HK-2 (cell line): Measurements from ENCODE around the gene PNMT.

Experiments used
- DNase-seq: peaks from one replicate; pipeline ENCODE4 v3.0.0-alpha.2; 2018; ENCODE audit not compliant: unreplicated experiment

PNMT gene

DNA sequence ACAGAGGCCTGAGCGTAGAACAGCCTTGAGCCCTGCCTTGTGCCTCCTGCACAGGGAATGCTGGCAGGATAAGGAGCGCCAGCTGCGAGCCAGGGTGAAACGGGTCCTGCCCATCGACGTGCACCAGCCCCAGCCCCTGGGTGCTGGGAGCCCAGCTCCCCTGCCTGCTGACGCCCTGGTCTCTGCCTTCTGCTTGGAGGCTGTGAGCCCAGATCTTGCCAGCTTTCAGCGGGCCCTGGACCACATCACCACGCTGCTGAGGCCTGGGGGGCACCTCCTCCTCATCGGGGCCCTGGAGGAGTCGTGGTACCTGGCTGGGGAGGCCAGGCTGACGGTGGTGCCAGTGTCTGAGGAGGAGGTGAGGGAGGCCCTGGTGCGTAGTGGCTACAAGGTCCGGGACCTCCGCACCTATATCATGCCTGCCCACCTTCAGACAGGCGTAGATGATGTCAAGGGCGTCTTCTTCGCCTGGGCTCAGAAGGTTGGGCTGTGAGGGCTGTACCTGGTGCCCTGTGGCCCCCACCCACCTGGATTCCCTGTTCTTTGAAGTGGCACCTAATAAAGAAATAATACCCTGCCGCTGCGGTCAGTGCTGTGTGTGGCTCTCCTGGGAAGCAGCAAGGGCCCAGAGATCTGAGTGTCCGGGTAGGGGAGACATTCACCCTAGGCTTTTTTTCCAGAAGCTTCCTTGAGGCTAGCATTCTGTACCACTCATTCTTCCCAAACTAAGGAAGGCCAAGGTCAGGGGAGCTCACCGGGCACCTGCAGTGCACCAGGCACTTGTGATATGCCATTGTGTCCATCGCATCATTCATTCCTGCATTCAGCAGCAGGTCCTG, 1.9 kb downstream of the PNMT start:
- no peak for DNase-seq

- no peak for DNase-seq
Measured at GRCh38 chr17:39670746-39671145, 2.5 kb downstream of the PNMT start.

DNA sequence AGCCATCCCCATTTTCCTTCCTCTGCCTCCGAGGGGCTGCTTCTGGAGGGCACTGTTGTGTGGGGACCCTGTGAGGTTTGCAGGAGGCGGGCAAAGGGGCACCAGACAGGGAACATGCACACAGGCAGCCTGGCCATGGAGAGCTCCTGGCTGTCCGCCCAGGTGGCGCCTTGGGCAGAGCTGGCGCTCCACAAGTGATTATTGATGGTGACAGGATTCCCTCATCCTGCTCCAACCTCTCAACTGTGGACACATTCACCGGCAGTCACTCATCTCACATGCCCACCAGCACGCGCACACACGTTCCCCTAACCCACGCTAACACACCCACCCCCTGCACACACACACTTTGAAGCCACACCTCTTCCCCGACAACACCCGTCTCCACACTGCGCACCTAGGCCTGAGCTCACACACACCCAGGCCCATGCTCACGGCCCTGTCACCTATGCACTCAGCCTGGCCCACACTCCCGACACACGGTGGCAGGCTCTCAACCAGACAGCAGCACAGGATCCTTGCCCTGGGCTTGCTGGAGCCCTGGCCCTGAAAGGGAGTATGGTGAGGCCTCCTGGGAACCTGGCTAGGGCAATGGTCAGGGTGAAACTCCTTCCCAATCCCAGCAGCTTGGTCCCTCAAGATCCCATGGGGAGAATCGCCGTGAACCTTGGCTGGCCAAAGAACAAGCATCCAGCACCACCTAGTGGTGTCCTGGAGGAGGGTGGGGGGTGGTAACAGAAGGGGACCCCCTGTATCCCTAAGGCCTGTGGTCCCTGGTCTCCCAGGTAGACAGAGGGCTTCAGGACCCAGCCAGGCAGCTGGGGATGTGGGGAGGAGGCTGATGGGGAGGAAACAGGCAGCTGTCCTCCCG, 3.6 kb downstream of the PNMT start:
- no peak for DNase-seq

DNA sequence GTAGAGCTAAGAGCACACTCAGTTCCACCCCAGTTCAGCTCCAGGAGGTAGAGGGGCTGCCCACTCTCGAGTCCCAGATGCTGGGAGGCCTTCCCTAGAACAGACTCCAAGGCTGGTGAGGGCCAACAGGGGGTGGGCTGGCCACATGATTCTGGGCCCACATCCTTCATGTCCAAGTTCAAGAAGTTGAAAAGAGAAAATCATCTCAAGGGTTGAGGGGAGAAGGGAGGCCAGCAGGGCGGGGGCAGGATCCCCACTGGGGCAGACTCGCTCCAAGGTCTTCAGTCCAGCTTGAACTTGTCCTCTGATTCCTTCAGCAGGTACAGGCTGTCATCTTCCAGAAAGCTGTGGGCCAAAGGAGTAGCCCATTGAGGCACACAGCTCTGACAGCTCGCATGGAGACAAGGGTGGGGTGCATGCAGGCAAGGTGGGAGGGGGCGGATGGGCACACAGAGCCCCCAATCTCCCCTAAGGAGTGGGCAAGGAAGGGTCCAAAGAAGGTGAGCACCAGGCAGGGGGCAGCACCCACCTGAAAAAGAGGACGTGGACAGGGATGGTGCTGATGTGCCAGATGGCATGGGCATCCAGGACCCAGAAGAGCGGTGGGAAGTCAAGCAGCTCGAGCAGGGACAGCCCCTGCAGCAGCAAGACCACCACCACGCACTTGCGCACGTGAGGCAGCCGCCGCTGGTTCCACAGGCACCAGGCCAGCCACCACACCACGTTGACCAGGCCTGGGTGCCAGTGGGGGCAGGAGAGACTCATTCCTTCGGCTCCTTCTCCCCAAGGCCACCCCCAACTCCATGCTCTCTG, 4.5 kb downstream of the PNMT start:
- no peak for DNase-seq

GRCh38 chr17:39673335-39674081, 5.3 kb downstream of the PNMT start:
- DNase-seq, result no peak

GRCh38 chr17:39674179-39674578, 5.9 kb downstream of the PNMT start:
- DNase-seq, result no peak

- DNase-seq, result peak; percentile 33
Measured at GRCh38 chr17:39674702-39675389, 6.6 kb downstream of the PNMT start.

GRCh38 chr17:39675390-39676082, 7.3 kb downstream of the PNMT start:
- DNase-seq, result no peak

DNA sequence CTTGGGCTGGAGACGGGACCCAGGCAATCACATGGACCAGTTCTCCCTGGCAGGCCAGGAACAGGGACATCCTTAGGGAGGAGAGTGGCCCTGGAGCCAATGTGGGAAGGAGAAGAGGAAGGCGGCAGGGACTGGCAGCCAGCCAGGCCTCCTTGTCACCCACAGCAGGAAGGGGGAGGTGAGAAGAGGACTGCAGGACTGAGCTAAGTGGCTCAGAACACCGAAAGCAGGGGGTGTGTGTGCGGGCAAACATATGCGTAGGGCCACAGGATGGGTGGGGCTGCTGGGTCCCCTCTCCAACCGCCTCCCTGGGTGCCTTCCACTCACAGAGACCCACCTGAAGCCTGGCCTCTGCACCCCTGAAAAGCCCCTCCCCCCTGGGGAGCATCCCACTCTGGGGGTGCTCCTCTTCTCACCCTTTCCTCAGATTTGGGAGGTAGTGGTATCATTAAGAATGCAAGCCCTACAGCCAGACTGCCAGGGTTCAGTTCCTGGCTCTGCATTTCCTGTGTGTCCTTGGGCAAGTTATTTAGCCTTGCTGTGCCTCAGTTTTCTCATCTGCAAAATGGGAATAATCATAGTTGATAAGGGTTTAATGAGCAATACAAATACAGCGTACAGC, 8.1 kb downstream of the PNMT start:
- DNase-seq, result peak; percentile 61

- no peak for DNase-seq
Measured at GRCh38 chr17:39677072-39677471, 8.8 kb downstream of the PNMT start.

DNA sequence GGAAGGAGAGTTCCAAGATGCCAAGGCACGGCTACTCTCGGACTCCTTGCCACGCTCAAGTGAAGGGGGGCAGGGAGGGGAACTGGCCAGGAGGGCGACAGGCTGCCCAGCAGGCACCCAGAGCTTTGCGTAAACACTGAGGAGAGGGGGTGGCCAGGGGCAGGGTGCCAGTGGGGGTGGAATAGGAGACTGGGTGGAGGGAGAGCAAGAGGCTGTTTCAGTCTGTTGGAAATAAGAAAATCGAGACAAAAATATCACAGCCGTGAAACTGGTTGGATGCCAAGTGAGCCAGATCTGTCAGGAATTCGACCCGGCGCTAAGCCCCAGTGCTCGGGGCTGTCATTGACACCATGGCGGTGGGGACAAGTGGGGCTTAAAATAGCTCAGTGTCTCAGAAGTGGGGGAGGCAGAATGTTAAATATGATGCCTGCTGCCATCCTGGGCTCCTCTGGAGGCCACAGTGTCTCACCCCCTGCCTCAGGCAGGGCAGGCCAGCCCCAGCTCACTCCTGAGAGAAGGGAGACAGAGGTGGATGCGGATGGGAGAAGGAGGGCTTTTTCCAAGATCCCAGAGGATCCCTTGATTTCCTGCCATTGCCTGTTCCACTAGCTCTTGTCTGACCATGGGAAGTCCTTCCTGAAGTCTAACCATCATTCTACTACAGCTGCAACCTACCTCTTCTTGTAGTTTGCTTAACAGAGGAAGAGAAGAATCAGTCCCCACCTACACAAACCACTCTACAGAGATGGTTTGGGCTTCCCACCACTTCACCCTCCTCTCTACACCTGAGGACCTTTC, 9.5 kb downstream of the PNMT start:
- DNase-seq, result no peak

DNA sequence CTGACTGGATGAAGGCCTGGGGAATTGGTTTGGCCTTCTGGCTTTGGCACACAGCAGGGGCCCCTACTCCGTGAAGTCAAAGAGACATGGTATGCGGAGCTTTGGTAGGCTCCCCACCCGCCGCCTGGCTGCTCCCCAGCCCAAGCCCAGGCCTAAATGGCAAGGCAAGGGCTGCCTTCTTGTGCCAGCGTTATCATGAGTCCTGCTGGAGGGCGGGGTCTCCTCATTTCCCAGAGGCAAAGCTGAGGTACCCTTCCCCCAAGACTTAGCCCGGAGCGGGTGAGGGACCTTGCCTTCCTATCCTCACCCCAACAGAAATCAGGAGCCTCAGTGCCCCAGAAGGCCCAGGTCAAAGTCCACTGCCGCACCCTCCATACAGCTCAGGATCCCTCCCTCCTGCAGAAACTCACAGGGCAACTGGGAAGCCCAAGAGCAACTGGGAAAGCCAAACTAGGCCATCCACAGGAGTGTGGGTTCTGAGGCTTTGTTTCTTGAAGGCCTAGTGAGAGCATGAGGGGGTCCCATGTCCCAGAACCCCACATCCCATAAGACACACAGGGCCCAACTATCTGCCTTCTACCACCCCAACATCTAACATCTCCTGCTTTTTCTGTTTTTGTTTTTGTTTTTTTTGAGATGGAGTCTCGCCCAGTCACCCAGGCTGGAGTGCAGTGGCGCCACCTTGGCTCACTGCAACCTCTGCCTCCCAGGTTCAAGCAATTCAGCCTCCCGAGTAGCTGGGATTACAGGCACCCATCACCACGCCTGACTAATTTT, 10.3 kb downstream of the PNMT start:
- no peak for DNase-seq

GRCh38 chr17:39679521-39680192, 11.4 kb downstream of the PNMT start:
- DNase-seq, result no peak

DNA sequence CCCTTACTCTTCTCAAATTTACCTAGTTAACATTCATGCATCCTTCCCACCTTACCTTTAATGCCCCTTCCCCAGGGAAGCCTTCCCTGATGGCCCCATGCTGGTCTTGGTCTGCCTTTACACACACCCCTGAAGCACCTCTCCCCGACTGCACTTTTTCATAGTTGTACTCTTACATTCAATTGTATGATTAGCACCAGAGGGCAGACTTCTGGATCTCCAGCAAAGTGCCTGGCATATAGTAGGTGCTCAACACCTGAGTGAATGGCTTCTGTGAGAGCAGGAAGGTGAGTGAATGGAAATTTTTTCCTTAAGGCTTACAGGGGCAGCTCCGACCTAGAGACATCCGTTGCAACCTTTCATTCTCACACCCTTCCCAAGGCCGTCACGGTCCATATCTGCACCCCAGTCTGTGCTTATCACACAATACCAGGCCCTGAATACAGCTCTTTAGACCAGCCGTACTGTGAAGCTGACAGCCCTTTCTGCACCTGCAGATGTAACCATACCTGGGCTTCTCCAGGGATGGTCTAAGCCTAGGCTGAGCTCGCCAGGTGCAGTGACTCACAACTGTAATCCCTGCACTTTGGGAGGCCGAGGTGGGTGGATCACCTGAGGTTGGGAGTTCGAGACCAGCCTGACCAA, 15.2 kb downstream of the PNMT start:
- DNase-seq, result no peak

GRCh38 chr17:39684369-39685192, 16.3 kb downstream of the PNMT start:
- no peak for DNase-seq

- DNase-seq, result no peak
Measured at GRCh38 chr17:39687101-39687545, 18.9 kb downstream of the PNMT start.
